H1 (cell line): ENCODE measurements around the gene SLC24A3. TPM values are rescaled to one million over a fixed set of nuclear protein-coding genes. Genes with fewer than 3 reads are reported as not detected.

Experiments used
- BRCA1 ChIP-seq: IDR thresholded peaks from 2 replicates; pipeline ENCODE4 v1.6.1; 2012; ENCODE audit warnings: low read depth, low read length, improper control_type of control experiment
- KDM4A ChIP-seq: IDR thresholded peaks from one replicate; pipeline ENCODE4 v1.7.1; 2012; ENCODE audit warnings: low read depth, mild to moderate bottlenecking, moderate library complexity, low read length, inconsistent platforms; ENCODE audit not compliant: severe bottlenecking
- MAFK ChIP-seq: IDR thresholded peaks from 2 replicates; pipeline ENCODE4 v1.6.1; 2012; ENCODE audit warnings: low read depth, mild to moderate bottlenecking, improper control_type of control experiment, low read length
- POU5F1 ChIP-seq: IDR thresholded peaks from 2 replicates; pipeline ENCODE4 v1.6.1; 2011; ENCODE audit warnings: low read depth, mild to moderate bottlenecking, low read length, moderate library complexity
- RAD21 ChIP-seq, 2 experiments: IDR thresholded peaks in 1 of 2; conservative IDR thresholded peaks in 1 of 2; 2 replicates each; pipeline ENCODE4 v1.6.1; 2011; ENCODE audit warnings: low read depth in 2 of 2, low read length in 2 of 2, improper control_type of control experiment in 1 of 2, inconsistent platforms in 1 of 2, mild to moderate bottlenecking in 1 of 2, moderate library complexity in 1 of 2
- RBBP5 ChIP-seq: IDR thresholded peaks from 2 replicates; pipeline ENCODE4 v1.7.1; 2012; ENCODE audit warnings: low read depth, mild to moderate bottlenecking, inconsistent platforms, low read length, moderate library complexity, borderline replicate concordance
- RFX5 ChIP-seq: IDR thresholded peaks from 2 replicates; pipeline ENCODE4 v1.6.1; 2011; ENCODE audit warnings: low read depth, low read length, improper control_type of control experiment, borderline replicate concordance
- RNF2 ChIP-seq: fragments of 200-900, 300-1000 bp; sonication (generic); IDR thresholded peaks from 2 replicates; pipeline ENCODE4 v1.7.1; 2016; ENCODE audit warnings: borderline replicate concordance, low read depth, mild to moderate bottlenecking, antibody characterized with exemption, low read length; ENCODE audit not compliant: poor library complexity, severe bottlenecking; ENCODE audit errors: missing control alignments
- RXRA ChIP-seq: IDR thresholded peaks from 2 replicates; pipeline ENCODE4 v1.6.1; 2011; ENCODE audit warnings: low read depth, mild to moderate bottlenecking, low read length, moderate library complexity; ENCODE audit not compliant: insufficient read depth
- TAF7 ChIP-seq: optimal IDR thresholded peaks from 2 replicates; pipeline ENCODE3; 2011; ENCODE audit warnings: low read depth, mild to moderate bottlenecking, inconsistent platforms, low read length, moderate library complexity, borderline replicate concordance
- polyA plus RNA-seq, 7 experiments: library from polyadenylated mRNA; depleted of rRNA in 3 of 7; stranded (reverse) in 5 of 7; unstranded in 2 of 7; fragments of >200 nt in 5 of 7; fragments of 200-250 nt in 2 of 7; gene quantifications; 1 replicate in 5 of 7; 2 replicates in 1 of 7; 4 replicates in 1 of 7; pipeline versions ENCODE4 v1.2.1 to v1.2.3, GENCODE V29; 2011 to 2013; ENCODE audit warnings: missing spikeins in 2 of 7, mixed read lengths in 2 of 7
- total RNA-seq: library from RNA; stranded (reverse); fragmentation: NEBNext Ultra II Directional; extraction: Animal tissue kit (Norgen Biotek cat#: 25700); gene quantifications from 2 replicates; pipeline ENCODE4 v1.2.1, GENCODE V29; 2021
- TF ChIP-seq, protein P1 (sequence below): fragments of 300-600 bp; sonication (generic); IDR thresholded peaks from 2 replicates; pipeline ENCODE4 v1.7.1; 2012; ENCODE audit warnings: low read length, moderate library complexity, mild to moderate bottlenecking, inconsistent platforms; ENCODE audit not compliant: insufficient replicate concordance

SLC24A3 gene
- total and polyA plus RNA-seq, 2 of the 8 experiments (the other 6 are each of a cell fraction or from before 2014, with no cell fraction given) = 4.5 to 6.3 TPM

DNA sequence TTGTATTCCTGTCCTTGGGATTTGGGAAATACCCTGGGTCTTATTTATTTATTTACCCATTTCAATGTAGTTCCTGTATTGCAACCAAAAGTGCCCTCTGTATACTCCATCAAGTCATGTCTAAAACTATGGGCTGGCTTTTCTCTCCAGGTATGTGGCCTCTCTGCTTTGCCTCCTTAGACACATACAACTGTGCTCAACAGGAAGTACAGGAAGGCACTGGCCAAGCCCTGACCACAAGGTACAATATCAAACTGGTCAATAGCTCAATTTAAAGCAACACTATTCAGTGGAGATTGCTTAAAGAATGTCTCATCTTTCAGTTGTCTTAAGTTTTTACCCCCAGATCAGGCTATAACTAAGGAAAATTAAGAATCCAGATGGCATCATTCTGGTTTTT lies 42.3 kb upstream of the SLC24A3 start (continued):
- TF ChIP-seq, protein P1, sequence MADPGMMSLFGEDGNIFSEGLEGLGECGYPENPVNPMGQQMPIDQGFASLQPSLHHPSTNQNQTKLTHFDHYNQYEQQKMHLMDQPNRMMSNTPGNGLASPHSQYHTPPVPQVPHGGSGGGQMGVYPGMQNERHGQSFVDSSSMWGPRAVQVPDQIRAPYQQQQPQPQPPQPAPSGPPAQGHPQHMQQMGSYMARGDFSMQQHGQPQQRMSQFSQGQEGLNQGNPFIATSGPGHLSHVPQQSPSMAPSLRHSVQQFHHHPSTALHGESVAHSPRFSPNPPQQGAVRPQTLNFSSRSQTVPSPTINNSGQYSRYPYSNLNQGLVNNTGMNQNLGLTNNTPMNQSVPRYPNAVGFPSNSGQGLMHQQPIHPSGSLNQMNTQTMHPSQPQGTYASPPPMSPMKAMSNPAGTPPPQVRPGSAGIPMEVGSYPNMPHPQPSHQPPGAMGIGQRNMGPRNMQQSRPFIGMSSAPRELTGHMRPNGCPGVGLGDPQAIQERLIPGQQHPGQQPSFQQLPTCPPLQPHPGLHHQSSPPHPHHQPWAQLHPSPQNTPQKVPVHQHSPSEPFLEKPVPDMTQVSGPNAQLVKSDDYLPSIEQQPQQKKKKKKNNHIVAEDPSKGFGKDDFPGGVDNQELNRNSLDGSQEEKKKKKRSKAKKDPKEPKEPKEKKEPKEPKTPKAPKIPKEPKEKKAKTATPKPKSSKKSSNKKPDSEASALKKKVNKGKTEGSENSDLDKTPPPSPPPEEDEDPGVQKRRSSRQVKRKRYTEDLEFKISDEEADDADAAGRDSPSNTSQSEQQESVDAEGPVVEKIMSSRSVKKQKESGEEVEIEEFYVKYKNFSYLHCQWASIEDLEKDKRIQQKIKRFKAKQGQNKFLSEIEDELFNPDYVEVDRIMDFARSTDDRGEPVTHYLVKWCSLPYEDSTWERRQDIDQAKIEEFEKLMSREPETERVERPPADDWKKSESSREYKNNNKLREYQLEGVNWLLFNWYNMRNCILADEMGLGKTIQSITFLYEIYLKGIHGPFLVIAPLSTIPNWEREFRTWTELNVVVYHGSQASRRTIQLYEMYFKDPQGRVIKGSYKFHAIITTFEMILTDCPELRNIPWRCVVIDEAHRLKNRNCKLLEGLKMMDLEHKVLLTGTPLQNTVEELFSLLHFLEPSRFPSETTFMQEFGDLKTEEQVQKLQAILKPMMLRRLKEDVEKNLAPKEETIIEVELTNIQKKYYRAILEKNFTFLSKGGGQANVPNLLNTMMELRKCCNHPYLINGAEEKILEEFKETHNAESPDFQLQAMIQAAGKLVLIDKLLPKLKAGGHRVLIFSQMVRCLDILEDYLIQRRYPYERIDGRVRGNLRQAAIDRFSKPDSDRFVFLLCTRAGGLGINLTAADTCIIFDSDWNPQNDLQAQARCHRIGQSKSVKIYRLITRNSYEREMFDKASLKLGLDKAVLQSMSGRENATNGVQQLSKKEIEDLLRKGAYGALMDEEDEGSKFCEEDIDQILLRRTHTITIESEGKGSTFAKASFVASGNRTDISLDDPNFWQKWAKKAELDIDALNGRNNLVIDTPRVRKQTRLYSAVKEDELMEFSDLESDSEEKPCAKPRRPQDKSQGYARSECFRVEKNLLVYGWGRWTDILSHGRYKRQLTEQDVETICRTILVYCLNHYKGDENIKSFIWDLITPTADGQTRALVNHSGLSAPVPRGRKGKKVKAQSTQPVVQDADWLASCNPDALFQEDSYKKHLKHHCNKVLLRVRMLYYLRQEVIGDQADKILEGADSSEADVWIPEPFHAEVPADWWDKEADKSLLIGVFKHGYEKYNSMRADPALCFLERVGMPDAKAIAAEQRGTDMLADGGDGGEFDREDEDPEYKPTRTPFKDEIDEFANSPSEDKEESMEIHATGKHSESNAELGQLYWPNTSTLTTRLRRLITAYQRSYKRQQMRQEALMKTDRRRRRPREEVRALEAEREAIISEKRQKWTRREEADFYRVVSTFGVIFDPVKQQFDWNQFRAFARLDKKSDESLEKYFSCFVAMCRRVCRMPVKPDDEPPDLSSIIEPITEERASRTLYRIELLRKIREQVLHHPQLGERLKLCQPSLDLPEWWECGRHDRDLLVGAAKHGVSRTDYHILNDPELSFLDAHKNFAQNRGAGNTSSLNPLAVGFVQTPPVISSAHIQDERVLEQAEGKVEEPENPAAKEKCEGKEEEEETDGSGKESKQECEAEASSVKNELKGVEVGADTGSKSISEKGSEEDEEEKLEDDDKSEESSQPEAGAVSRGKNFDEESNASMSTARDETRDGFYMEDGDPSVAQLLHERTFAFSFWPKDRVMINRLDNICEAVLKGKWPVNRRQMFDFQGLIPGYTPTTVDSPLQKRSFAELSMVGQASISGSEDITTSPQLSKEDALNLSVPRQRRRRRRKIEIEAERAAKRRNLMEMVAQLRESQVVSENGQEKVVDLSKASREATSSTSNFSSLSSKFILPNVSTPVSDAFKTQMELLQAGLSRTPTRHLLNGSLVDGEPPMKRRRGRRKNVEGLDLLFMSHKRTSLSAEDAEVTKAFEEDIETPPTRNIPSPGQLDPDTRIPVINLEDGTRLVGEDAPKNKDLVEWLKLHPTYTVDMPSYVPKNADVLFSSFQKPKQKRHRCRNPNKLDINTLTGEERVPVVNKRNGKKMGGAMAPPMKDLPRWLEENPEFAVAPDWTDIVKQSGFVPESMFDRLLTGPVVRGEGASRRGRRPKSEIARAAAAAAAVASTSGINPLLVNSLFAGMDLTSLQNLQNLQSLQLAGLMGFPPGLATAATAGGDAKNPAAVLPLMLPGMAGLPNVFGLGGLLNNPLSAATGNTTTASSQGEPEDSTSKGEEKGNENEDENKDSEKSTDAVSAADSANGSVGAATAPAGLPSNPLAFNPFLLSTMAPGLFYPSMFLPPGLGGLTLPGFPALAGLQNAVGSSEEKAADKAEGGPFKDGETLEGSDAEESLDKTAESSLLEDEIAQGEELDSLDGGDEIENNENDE = no peak
- TF ChIP-seq TAF7 = no peak
- no peak for TF ChIP-seq KDM4A
- no peak for TF ChIP-seq POU5F1
- TF ChIP-seq RAD21 (IDR thresholded peaks at IDR 0.05 in 1 of 2, conservative IDR thresholded peaks at IDR 0.05 in 1 of 2; ENCODE audit: low read depth in 2 of 2, low read length in 2 of 2) = no peak
- TF ChIP-seq RXRA = no peak
- no peak for TF ChIP-seq RBBP5
- no peak for TF ChIP-seq MAFK
- no peak for TF ChIP-seq RNF2
- no peak for TF ChIP-seq RFX5
- no peak for TF ChIP-seq BRCA1
